ENCODE measurements around the gene DPPA5.

GRCh38 chr6:73369157-73369556, 15.1 kb upstream of the DPPA5 start:
- TF ChIP-seq CTCF (optimal IDR thresholded peaks at IDR 0.05 in 1 of 3, IDR thresholded peaks at IDR 0.05 in 1 of 3, conservative IDR thresholded peaks at IDR 0.05 in 1 of 3; ENCODE audit: extremely low read depth in 1 of 3, insufficient read depth in 2 of 3, low read length in 3 of 3) (no peak), EZH2 (IDR thresholded peaks at IDR 0.05; ENCODE audit: low read length) (no peak)

All from keratinocyte (primary cell).